HG02885 (cell line): ENCODE data around the gene MYORG.

Experiments used
- ATAC-seq: cut with Tn5 transposase; IDR thresholded peaks from one replicate; pipeline ENCODE4 v1.9.1; 2021; ENCODE audit warnings: mild to moderate bottlenecking; ENCODE audit not compliant: unreplicated experiment, poor library complexity

The MYORG gene

GRCh38 chr9:34385561-34386230, 9.0 kb upstream of the MYORG start:
- no peak for ATAC-seq

GRCh38 chr9:34384368-34385165, 7.9 kb upstream of the MYORG start:
- ATAC-seq = no peak

- ATAC-seq = no peak
Observed at GRCh38 chr9:34383904-34384303, 7.2 kb upstream of the MYORG start.

GRCh38 chr9:34382879-34383278, 6.2 kb upstream of the MYORG start:
- ATAC-seq = no peak

- no peak for ATAC-seq
Observed at GRCh38 chr9:34382054-34382453, 5.4 kb upstream of the MYORG start.

- no peak for ATAC-seq
Observed at GRCh38 chr9:34381323-34381722, 4.6 kb upstream of the MYORG start.

- ATAC-seq = peak; percentile 40
Observed at GRCh38 chr9:34380511-34381315, 4.0 kb upstream of the MYORG start.

GRCh38 chr9:34380034-34380510, 3.4 kb upstream of the MYORG start:
- ATAC-seq = no peak

- ATAC-seq = peak; percentile 34
Observed at GRCh38 chr9:34379334-34380033, 2.8 kb upstream of the MYORG start.

- ATAC-seq = no peak
Observed at GRCh38 chr9:34378376-34379060, 1.8 kb upstream of the MYORG start.

GRCh38 chr9:34377404-34377746, 677 bp upstream of the MYORG start:
- no peak for ATAC-seq

- no peak for ATAC-seq
Observed at GRCh38 chr9:34375901-34376595, 650 bp downstream of the MYORG start.

- ATAC-seq = no peak
Observed at GRCh38 chr9:34374905-34375552, 1.7 kb downstream of the MYORG start.

GRCh38 chr9:34374339-34374738, 2.4 kb downstream of the MYORG start:
- ATAC-seq = no peak

GRCh38 chr9:34373749-34374148, 2.9 kb downstream of the MYORG start:
- ATAC-seq = no peak

GRCh38 chr9:34372467-34373011, 4.2 kb downstream of the MYORG start:
- no peak for ATAC-seq

- no peak for ATAC-seq
Observed at GRCh38 chr9:34371886-34372466, 4.7 kb downstream of the MYORG start.
